GM11168 (cell line): ENCODE data around the gene CDC42EP3.

Experiments used
- in situ Hi-C: fragments of 300-500 bp; cut with MboI; formaldehyde crosslinking; loops from one replicate; pipeline ENCODE4 v1.12.0; 2022; ENCODE audit warnings: low sequenced_read_pairs; ENCODE audit not compliant: unreplicated experiment

The CDC42EP3 gene

GRCh38 chr2:37671009-37671815 lies at the start of gene CDC42EP3:
Gene CDC42EP3 (minus strand): TSS chr2:37671642. CDS start chr2:37646587, 25,055 bp downstream.
- in situ Hi-C loops, result no loop called here

- in situ Hi-C loops, result no loop called here
These were observed 49.7 kb upstream of the CDC42EP3 start for GRCh38 chr2:37721201-37721560.

- in situ Hi-C loops, result no loop called here
These were observed 49.2 kb upstream of the CDC42EP3 start for GRCh38 chr2:37720533-37721200.

- in situ Hi-C loops, result no loop called here
These were observed 47.2 kb upstream of the CDC42EP3 start for GRCh38 chr2:37718515-37719161.

GRCh38 chr2:37713258-37713700 lies 41.8 kb upstream of the CDC42EP3 start:
- in situ Hi-C loops, result no loop called here

- in situ Hi-C loops, result no loop called here
These were observed 40.4 kb upstream of the CDC42EP3 start for GRCh38 chr2:37711831-37712230.

- in situ Hi-C loops, result no loop called here
These were observed 39.9 kb upstream of the CDC42EP3 start for GRCh38 chr2:37711308-37711731.

GRCh38 chr2:37709111-37709510 lies 37.7 kb upstream of the CDC42EP3 start:
- in situ Hi-C loops, result no loop called here

- in situ Hi-C loops, result no loop called here
These were observed 36.7 kb upstream of the CDC42EP3 start for GRCh38 chr2:37708146-37708545.

GRCh38 chr2:37707393-37707792 lies 36.0 kb upstream of the CDC42EP3 start:
- in situ Hi-C loops, result no loop called here

GRCh38 chr2:37706334-37707183 lies 35.1 kb upstream of the CDC42EP3 start:
- in situ Hi-C loops, result no loop called here

- in situ Hi-C loops, result no loop called here
These were observed 33.7 kb upstream of the CDC42EP3 start for GRCh38 chr2:37705191-37705590.

- in situ Hi-C loops, result no loop called here
These were observed 27.6 kb upstream of the CDC42EP3 start for GRCh38 chr2:37698931-37699481.

- in situ Hi-C loops, result no loop called here
These were observed 23.9 kb upstream of the CDC42EP3 start for GRCh38 chr2:37695336-37695735.

GRCh38 chr2:37692711-37693110 lies 21.3 kb upstream of the CDC42EP3 start:
- in situ Hi-C loops, result no loop called here

- in situ Hi-C loops, result no loop called here
These were observed 18.3 kb upstream of the CDC42EP3 start for GRCh38 chr2:37689751-37690150.

GRCh38 chr2:37688771-37689468 lies 17.5 kb upstream of the CDC42EP3 start:
- in situ Hi-C loops, result no loop called here

- in situ Hi-C loops, result no loop called here
These were observed 15.5 kb upstream of the CDC42EP3 start for GRCh38 chr2:37686792-37687526.

- in situ Hi-C loops, result no loop called here
These were observed 13.4 kb upstream of the CDC42EP3 start for GRCh38 chr2:37684809-37685208.
